GM12874 (cell line): ENCODE measurements around the gene CEP57L1.

ENCODE experiments used
- CTCF ChIP-seq: IDR thresholded peaks from 2 replicates; pipeline ENCODE4 v1.5.1; 2011; ENCODE audit warnings: low read depth, mild to moderate bottlenecking, control low read depth, low read length, moderate library complexity; ENCODE audit not compliant: insufficient read depth

CEP57L1 gene

DNA sequence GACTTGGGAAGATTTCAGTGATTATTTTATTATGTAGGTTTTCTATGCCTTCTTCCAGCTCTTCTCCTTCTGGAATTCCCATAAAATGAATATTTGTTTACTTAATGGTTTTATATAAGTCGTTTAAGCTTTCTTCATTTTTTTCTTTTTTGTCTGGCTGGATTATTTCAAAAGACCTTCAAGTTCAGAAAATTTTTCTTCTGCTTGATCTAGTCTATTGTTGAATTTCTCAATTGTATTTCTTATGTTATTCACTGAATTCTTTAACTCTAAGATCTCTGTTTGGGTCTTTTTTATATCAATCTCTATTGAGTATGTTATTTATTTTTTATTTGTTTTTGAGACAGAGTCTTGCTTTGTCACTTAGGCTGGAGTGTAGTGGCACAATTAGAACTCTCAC lies 117.4 kb downstream of the CEP57L1 start:
- TF ChIP-seq CTCF: no peak
